GM18870 (cell line): ENCODE measurements around the gene SNPH.

Experiments used
- ATAC-seq: cut with Tn5 transposase; IDR thresholded peaks from one replicate; pipeline ENCODE4 v1.9.1; 2021; ENCODE audit warnings: moderate library complexity; ENCODE audit not compliant: unreplicated experiment

The SNPH gene

DNA sequence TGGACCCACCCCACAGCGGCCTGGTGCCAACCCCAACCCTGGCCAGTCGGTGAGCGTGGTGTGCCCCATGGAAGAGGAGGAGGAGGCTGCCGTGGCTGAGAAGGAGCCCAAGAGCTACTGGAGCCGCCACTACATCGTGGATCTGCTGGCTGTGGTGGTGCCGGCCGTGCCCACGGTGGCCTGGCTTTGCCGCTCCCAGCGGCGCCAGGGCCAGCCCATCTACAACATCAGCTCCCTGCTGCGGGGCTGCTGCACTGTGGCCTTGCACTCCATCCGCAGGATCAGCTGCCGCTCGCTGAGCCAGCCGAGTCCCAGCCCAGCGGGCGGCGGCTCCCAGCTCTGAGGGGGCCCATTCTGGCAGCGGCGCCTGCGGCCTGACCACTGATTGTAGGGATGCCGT is 39.6 kb downstream of the SNPH start:
- ATAC-seq = no peak

DNA sequence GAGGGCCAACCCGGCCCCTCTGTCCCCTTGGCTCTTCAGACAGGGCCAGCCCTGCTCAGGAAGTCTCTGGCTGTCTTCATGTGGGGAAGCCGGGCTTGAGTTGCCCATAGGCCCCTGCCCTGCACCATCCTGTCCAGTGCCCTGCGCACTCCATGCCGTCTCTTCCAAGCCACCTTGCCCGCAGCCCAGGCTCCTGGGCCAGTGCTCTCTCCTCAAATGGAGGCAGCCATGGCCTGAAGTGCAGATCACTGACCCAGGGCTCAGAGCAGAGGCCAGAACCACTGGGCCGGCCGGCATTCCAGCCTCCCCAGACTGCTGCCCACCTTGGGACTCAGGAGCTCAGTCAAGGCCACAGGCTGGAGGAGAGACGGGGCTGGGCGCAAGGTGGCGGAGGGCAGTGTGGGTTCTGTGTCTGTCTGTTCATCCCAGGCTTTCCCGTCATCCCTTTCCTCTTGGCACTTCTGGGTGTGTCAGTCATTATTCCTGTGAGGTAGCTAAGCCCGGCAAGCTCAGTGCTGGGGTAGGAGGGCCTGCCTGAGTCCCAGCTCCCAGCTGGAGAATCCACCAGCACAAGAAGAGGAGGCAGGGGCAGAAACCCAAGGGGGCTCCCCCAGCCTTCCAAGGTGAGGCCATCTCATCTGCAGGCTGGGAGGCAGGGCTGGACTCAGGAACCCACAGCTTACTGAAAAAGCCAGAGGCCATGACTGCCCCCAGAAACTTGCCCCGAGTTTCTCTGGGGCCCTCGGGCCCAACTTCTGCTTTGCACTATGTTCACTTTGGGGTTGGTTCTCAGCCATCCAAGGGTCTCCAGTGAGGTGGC is 40.4 kb downstream of the SNPH start:
- no peak for ATAC-seq

DNA sequence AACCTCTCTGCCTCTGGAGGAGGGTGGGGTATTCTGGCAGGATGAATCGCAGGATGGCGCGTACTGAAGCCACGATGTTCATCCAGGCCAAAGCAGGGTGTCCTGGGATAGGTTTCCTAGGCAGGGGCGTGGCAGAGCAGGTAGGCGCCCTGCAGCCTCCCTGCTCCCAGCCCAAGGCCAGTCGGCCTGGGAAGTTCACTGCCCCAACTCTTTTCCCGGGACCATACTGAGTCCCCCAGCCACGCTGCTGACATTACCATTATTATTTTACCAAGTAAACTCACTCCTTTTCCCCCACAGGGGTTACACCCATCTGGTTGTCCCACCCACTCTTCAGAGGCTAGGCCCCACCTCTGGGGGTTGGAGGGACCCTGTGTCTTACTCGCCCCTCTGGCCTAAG is 41.1 kb downstream of the SNPH start:
- no peak for ATAC-seq

DNA sequence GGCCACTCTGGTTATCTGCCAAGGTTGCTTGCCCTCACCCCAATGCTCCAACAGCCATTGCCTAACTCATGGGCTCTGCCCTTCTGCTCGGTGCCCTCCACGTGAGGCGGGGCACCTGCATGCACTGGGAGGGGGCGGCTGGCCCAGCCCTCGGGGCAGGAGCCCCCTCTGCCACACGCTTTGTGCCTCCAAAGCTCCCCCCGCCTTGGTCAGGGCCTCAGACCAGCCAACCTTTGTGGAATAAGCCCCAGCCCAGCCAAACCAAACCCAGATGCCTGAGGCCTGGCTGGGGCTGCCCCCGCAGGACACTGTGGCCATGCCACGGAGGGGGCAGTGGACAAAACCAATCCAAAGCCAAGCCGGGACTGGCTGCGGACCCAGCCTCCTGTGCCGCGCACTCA is 41.5 kb downstream of the SNPH start:
- no peak for ATAC-seq

DNA sequence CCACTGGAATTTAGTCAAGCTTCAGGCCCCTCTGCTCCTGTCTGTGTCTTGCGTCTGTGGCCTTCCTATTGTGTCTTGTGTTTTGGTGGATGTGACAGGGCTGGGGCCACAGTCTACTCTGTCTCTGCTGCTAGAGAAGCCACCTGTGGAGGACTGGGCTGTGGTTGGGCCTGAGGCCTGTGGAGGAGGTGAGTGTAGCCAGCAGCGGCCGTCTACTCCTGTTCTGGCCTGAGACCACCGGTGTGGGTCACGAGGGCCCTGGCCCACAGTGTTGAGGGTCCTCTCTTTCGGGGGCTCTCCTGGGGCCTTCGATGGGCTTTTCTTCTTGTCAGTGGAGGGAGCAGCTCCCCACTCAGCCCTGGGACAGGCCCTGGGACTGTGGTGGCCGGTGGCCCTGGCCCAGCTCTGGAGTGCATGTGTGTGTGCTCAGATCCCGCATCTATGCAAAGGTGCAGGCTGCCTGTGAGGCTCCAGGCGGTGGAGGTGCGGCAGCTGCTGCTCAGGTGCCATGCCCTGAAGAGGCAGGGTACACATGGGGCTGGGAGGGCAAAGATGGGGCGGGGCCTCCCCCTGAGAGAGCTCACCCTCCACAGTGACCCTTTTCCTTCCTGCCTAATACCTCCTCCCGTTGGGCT is 42.1 kb downstream of the SNPH start:
- no peak for ATAC-seq

DNA sequence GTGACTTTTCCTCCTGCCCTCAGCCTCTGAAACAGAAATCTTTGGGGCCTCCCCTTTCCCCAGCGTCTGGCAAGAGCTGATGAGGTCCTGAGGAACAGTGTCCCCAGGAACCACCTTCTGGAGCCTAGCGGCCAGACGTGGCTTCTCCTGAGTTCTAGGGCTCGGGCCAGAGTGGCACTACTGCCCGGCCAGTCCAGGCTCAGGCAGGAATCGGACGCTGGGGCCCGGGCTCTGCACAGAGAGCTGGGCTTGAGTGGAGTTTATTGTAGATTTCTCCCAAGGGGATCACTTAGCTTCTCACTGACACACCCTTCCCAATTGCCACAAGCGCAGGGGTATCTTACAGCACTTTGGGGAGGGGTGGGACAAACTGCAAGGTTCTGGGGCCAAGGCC is 42.6 kb downstream of the SNPH start:
- ATAC-seq = no peak

DNA sequence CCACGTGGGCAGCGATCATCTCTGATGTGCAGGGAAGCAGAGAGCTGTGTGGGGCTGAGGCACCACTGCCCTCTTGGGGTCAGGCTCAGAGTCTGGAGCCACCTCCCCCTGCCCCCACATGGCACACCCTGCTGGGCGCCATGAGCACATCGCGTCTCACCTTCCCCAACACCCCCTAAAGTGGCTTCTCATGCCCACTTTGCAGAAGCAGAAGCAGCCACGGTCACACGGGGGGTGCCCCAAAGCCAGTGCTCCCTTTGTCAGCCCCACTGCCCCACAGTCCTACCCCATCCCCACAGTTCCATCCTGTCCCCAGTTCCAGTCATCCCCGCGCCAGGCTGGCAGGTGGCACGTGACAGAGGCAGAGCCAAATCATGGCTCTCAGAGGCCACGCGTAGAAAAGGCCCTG is 43.3 kb downstream of the SNPH start:
- no peak for ATAC-seq

DNA sequence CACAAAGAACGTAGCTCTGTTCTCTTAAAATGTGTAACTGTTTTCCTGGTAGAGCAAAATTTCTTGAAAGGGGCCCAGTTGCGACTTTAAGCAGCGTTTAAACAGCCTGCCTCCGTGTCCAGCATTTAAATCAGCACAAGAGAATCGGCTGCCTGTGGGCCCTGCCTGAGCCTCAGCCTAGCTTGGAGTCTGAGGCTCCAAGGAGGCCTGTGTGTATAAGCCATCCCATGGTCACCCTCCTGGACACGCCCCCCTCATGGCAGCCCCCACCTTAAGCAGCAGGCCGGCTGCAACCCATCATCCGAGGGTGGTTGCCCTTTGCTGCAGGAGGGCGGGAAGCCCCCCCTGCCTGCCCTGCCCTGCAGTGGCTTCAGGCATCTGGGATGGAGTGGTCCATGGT is 44.0 kb downstream of the SNPH start:
- no peak for ATAC-seq

DNA sequence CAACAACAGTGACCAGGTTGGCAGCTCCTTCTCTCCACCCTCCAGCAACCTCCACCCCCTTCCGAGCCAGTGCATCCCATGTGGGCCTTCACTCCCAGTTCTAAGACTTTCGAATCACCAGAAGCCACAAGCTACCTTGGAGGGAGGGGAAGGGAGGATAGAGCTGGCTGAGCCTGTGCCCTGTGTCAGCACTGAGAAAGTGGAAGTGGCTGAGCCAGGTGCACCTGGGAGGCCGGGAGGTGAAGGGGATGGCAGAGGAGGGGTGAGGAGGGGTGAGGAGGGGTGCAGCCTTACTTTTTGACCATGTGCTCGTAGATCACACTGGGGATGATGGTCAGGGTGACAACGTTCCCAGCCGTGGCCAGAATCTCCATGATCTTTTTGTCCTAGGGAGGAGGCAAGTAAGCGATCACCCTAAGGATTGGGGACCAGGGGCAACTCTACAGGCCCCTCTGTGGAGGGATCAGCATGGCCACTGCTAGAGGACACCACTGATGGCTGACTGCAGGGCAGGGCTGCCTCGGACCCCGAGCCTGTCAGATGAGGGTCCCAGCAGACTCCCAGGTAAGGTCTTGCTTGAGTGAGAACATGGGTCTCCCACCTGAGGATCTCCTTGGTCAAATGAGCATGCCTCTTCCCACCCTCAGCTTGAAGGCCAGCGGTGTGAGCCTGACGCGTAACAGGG is 44.6 kb downstream of the SNPH start:
- ATAC-seq = no peak

DNA sequence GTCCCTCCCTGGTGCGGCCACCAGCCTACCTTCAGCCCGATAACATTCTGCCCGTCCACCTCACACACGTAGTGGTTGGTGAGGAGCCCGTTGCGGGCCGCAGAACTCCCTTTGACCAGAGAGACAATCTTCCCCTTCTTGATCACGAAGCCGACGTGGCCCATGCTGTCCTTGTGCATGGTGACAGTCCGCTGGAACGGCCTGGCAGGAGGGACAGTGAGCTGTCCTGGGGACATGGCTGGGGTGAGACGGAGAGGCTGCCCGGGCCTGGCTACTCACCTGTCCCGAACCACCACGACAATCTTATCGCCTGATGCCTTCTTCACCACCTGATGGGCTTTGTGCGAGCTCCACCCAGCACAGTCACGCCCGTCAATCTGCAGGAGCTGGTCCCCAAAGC is 46.2 kb downstream of the SNPH start:
- no peak for ATAC-seq

DNA sequence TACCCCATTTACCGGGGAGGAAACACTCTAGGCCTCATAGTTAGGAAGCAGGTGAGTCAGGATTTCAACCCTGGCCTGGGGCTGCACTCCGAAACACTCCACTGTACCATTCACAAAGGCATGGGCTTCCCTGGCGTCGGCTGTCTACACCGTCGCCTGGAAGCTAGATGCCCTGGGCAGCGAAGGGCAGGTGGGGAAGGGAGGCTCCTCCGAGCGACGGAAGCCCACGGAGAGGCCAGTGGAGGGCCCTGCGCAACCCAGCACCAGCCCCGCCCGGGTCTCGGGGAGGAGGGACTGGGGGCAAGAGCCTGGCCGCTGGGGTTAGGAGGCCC is 46.8 kb downstream of the SNPH start:
- ATAC-seq = no peak

DNA sequence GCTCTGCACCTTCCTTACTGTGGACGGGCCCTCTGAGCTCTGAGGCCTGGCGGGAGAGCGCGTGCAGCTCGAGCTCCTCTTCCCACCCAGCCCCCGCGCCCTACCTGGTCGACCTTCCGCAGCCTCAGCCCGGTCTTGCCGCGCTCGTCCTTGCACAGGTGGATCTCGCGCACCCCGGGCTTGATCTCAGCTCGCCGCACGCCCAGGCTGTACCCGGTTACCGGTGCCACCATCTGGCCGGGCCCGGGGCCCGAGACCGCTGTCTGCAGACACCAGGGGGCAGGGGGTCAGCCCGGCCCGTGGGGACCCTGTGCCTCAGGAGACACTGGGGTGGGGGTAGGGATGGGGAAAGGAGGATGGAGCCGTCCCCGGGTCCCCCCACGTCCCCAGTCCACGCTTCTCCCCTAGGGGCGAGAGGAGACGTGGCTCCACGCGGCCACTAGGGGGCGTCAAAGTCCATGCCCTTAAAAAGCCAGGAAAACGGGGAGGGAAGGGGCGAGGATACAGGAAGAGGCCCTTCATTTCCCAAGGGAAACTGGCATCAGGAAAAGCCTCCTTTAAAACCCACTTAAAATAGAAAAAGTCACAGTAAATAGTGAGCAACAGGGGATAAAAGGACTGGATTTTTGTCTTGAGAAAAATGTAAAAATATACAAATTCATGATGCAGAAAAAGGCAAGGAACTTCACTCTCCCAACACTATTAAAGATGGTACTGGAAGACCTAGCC is 47.3 kb downstream of the SNPH start:
- no peak for ATAC-seq

DNA sequence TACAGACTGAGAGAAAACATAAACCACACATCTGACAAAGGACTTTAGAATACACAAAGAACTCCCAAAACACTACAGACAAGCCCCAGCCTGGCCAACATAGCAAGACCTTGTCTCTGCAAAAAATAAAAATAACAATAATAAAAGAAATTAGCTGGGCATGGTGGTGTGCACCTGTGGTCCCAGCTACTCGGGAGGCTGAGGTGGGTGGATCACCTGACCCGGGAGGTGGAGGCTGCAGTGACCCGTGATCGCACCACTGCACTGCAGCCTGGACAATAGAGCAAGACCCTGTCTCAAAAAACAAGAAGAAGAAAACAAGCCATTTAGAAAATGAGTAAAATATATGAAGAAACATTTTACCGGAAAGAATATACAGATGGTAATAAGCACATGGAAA is 49.7 kb downstream of the SNPH start:
- ATAC-seq = no peak

DNA sequence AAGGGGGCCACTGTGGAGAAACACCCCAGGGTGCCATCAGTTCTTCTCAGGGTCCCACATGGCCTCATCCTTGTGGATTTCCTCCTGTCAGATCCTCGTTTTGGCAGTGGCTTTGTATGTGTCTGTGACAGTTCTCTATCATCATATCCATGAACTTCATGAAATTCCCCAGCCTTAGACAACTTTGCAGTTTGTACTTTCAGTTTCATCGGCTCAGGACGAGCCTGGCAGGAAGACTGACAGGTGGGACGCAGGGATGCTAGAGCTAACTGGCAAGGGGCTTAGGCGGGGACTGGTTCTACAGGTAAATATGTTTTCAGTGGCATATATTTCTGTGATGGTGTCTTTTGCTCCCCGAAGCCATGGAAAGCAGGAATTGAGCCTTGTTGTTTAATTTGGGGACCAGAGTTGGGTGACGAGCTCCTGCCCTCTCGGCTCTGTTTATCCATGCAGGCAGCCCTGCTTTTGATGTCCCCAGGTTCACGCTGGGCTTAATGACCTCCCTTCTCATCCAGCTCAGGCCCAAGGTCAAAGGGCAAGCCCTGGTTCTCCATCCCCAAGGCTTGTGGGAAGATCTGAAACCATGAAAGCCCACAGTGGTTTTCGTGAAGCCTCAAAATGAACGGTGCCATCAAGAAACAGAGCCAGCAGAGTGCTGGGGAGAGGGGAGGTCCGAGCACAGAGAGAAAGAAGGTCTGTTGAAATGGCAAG is 51.6 kb downstream of the SNPH start:
- ATAC-seq = no peak

DNA sequence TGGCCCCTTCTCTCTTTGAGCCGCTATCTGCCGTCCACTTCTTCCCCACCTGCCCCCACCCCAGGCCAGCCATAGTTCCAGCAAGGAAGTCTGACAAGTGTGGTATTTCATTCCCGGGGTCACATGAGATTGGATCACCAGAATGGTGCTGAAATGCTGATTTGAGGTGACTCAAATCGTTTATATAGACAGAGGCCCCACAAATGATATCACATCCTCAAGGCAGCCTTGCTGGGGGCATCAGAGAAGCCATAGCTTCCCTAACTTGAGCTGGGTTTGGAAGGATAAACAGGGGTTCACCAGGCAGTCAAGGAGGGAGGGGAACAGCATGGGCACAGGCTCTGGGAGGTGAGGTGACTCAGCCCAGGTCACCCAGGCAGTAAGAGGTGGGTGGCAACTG is 53.0 kb downstream of the SNPH start:
- ATAC-seq = no peak

DNA sequence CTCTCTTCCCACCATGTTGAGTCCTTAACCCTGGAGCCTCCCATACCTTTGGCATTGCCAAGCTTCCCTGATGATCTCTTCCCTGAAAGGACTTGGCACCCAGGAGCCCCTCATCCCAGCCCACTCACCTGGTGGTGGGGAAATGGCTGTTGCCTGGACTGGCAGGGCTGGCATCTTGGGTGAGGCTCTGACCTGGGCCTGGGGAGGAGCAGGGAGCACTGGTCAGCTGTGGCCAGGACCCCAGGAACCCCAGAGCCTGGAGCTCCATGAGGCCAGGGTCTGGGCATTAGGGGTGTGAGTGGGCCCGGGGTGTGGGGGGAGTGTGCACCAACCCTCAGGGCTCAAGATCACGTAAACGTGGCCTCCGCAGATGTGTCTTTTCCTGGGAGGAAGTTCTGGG is 53.4 kb downstream of the SNPH start:
- ATAC-seq = no peak

DNA sequence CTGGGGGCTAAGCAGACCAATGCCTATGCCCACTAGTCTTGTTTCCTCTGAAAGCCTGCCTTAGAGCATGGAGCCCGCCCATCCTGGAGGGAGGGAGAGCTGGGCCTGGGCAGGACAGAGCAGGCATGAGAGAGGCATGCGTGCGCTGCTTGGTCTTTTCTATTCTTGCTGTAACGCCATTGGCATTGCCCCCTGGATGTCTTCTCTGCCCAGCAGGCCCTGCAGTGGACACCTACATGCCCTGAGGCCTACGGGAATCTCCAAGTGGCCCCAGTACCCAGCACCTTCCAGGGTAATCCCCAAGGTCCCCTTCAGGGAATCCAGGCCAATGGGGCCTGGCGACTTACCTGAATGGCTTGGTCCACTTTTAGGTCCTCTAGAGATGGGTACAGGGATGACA is 53.9 kb downstream of the SNPH start:
- no peak for ATAC-seq

DNA sequence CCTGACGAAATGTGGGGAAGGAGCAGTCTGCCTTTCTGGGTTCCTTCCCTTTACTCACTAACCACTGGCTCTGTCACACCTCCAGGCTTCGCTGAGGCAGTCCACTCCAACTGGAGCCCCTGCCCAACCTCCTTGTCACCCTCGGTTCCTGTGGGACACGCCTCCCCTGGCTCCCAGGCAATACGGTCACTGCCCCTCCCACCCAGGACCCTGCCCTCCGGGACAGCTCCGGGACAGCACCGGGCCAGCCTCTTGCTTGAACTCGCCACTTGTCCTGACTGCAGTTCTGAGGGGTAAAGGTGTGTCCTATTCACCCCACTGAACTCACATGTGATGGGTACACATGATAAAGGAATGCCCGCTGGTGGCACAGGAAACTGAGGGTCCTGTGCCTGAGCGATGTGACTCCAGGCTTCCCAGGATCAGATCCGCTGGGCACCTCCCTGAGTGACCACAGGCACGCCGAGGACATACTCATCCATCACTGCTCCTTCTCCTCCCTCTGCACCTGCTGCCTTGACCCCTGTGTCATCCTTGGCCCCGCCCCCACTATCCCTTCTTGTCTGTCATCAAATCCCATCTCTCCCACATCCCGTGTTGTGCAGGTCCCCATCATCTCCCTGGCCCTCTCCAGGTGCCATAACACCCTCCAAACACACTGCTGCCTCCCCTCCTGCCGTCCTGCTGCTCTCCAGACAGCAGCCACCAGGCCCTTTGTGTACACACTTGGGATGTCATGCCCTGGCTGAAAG is 55.0 kb downstream of the SNPH start:
- ATAC-seq = no peak

DNA sequence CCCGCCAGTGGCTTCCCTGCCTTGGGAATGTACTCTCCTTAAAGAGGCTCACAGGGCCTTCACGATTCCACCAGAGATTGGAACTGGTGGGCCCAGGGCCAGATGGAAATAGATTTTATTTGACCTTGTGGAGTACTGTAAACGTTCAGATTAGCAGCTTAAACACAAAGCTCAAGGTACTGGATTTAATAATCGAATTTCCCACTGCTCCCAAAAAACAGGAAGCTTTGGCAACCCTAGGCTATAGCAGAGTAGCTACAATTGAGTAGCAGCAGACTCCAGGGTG is 55.5 kb downstream of the SNPH start:
- ATAC-seq = no peak

DNA sequence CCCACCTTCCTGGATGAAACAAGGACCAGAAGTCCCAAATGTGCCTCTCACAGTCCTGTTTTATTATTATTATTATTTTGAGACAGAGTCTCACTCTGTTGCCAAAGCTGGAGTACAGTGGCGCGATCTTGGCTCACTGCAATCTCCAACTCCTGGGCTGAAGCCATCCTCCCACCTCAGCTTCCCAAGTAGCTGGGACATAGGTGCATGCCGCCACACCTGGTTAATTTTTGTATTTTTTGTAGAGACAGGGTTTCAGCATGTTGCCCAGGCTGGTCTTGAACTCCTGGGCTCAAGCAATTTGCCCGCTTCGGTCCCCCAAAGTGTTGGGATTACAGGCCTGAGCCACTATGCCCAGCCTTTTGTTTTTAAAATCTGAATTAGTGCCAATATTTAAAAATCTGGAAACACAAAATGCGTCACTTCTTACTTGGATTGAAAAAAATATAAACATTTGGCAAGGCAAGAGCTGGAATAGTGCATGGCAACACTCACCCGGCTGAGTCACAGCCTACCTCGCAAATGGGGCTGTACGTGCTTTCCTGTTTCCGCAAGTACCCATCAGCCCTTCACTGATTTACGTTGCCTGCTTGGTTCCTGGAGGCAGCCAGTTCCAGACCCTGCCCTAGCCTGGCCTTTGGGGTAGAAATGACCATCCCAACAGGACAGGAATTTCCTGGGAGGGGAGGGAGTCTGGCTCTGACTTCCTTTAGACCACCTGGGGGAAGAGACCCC is 56.6 kb downstream of the SNPH start:
- ATAC-seq = no peak
